WTC11 (cell line): ENCODE data around the gene UNG. TPM values are rescaled to one million over a fixed set of nuclear protein-coding genes. Genes with fewer than 3 reads are reported as not detected.
A peak's percentile ranks its signal among the peaks of the same experiment; 100 is the strongest.

ENCODE experiments used
- ATAC-seq: fragments of 200-7000 bp; cut with Tn5 transposase; 2 replicates; pipeline ENCODE4 v1.10.0; 2021; ENCODE audit warnings: mild to moderate bottlenecking, moderate library complexity
- CTCF ChIA-PET: fragments of 300-600 bp; sonication (Branson Sonifier 250); formaldehyde crosslinking; loops from one replicate; lab custom pipeline; 2021; ENCODE audit warnings: antibody characterized with exemption; lab: Charles Lee
- POLR2A ChIA-PET: fragments of 350-600 bp; sonication (Branson Sonifier 250); formaldehyde crosslinking; loops from one replicate; lab custom pipeline; 2021; ENCODE audit warnings: antibody characterized with exemption; lab: Charles Lee
- DNase-seq: peaks from one replicate; pipeline ENCODE4 v3.0.0; 2021; ENCODE audit warnings: low spot score
- H3K27ac Mint-ChIP-seq: 2 replicates; pipeline ENCODE4 v1.8.0; 2021; ENCODE audit warnings: mixed read lengths
- H3K27me3 Mint-ChIP-seq: 2 replicates; pipeline ENCODE4 v1.8.0; 2021; ENCODE audit warnings: low read depth, mild to moderate bottlenecking, moderate library complexity, mixed read lengths
- H3K36me3 Mint-ChIP-seq: 2 replicates; pipeline ENCODE4 v1.8.0; 2021; ENCODE audit warnings: mixed read lengths
- H3K4me1 Mint-ChIP-seq: 2 replicates; pipeline ENCODE4 v1.8.0; 2022; ENCODE audit warnings: mixed read lengths
- H3K4me3 Mint-ChIP-seq: 2 replicates; pipeline ENCODE4 v1.8.0; 2021; ENCODE audit warnings: mild to moderate bottlenecking, moderate library complexity, mixed read lengths
- H3K9me3 Mint-ChIP-seq: 2 replicates; pipeline ENCODE4 v1.8.0; 2021; ENCODE audit warnings: mixed read lengths
- ARID4B ChIP-seq: sonication (generic); formaldehyde crosslinking; IDR thresholded peaks from 2 replicates; pipeline ENCODE4 v1.8.0; 2023; ENCODE audit warnings: missing genetic modification reagents, mild to moderate bottlenecking, borderline replicate concordance
- ATF6 ChIP-seq: sonication (generic); formaldehyde crosslinking; IDR thresholded peaks from 2 replicates; pipeline ENCODE4 v1.8.1; 2023; ENCODE audit warnings: mild to moderate bottlenecking, missing genetic modification reagents
- FOXK1 ChIP-seq: sonication (generic); formaldehyde crosslinking; IDR thresholded peaks from 2 replicates; pipeline ENCODE4 v1.8.0; 2022; ENCODE audit warnings: mild to moderate bottlenecking, moderate library complexity, missing genetic modification reagents
- HMGA2 ChIP-seq: fragments of 250-450 bp; sonication (Bioruptor Pico); IDR thresholded peaks from 2 replicates; pipeline ENCODE4 v1.4.0; 2021; ENCODE audit warnings: mild to moderate bottlenecking, moderate library complexity
- IRF2 ChIP-seq: sonication (generic); formaldehyde crosslinking; IDR thresholded peaks from 2 replicates; pipeline ENCODE4 v1.8.0; 2022; ENCODE audit warnings: low read depth, missing genetic modification reagents, borderline replicate concordance
- JUN ChIP-seq: sonication (generic); formaldehyde crosslinking; IDR thresholded peaks from 2 replicates; pipeline ENCODE4 v1.8.0; 2023; ENCODE audit warnings: mild to moderate bottlenecking, missing genetic modification reagents
- KAT7 ChIP-seq: sonication (generic); formaldehyde crosslinking; IDR thresholded peaks from 2 replicates; pipeline ENCODE4 v1.8.1; 2023; ENCODE audit warnings: missing genetic modification reagents, mild to moderate bottlenecking, borderline replicate concordance
- NR1H2 ChIP-seq: sonication (generic); formaldehyde crosslinking; IDR thresholded peaks from 2 replicates; pipeline ENCODE4 v1.9.0; 2021; ENCODE audit warnings: mild to moderate bottlenecking, moderate library complexity, missing genetic modification reagents
- NR3C1 ChIP-seq: sonication (generic); formaldehyde crosslinking; conservative IDR thresholded peaks from 2 replicates; pipeline ENCODE4 v1.8.1; 2023; ENCODE audit warnings: low read depth, mild to moderate bottlenecking, missing genetic modification reagents
- RELA ChIP-seq: sonication (generic); formaldehyde crosslinking; IDR thresholded peaks from 2 replicates; pipeline ENCODE4 v1.8.1; 2022; ENCODE audit warnings: missing genetic modification reagents, mild to moderate bottlenecking, borderline replicate concordance
- SMAD3 ChIP-seq: sonication (generic); formaldehyde crosslinking; IDR thresholded peaks from 2 replicates; pipeline ENCODE4 v1.8.0; 2022; ENCODE audit warnings: missing genetic modification reagents, mild to moderate bottlenecking, borderline replicate concordance
- SP1 ChIP-seq: sonication (generic); formaldehyde crosslinking; conservative IDR thresholded peaks from 2 replicates; pipeline ENCODE4 v1.8.1; 2022; ENCODE audit warnings: missing genetic modification reagents
- TEAD4 ChIP-seq: sonication (generic); formaldehyde crosslinking; IDR thresholded peaks from 2 replicates; pipeline ENCODE4 v1.8.0; 2022; ENCODE audit warnings: mild to moderate bottlenecking, missing genetic modification reagents
- TP53 ChIP-seq: sonication (generic); formaldehyde crosslinking; IDR thresholded peaks from 2 replicates; pipeline ENCODE4 v1.8.1; 2023; ENCODE audit warnings: mild to moderate bottlenecking, missing genetic modification reagents
- ZNF263 ChIP-seq: sonication (generic); formaldehyde crosslinking; IDR thresholded peaks from 2 replicates; pipeline ENCODE4 v1.8.1; 2022; ENCODE audit warnings: low read depth, mild to moderate bottlenecking, moderate library complexity, missing genetic modification reagents
- ZNF671 ChIP-seq: fragments of 250-450 bp; sonication (Bioruptor Pico); IDR thresholded peaks from 2 replicates; pipeline ENCODE4 v1.8.0; 2021; ENCODE audit warnings: mild to moderate bottlenecking
- total RNA-seq: library from RNA; stranded (reverse); gene quantifications from 3 replicates; pipeline ENCODE4 v1.2.3, GENCODE V29; 2021
- TF ChIP-seq, protein P1 (sequence below): sonication (generic); formaldehyde crosslinking; IDR thresholded peaks from 2 replicates; pipeline ENCODE4 v1.8.1; 2023; ENCODE audit warnings: mild to moderate bottlenecking, missing genetic modification reagents, moderate library complexity
- TF ChIP-seq, protein P2 (sequence below): sonication (generic); formaldehyde crosslinking; IDR thresholded peaks from 2 replicates; pipeline ENCODE4 v1.8.0; 2022; ENCODE audit warnings: missing genetic modification reagents
- TF ChIP-seq, protein P3 (sequence below): sonication (generic); formaldehyde crosslinking; IDR thresholded peaks from 2 replicates; pipeline ENCODE4 v1.8.1; 2023; ENCODE audit warnings: mild to moderate bottlenecking, moderate library complexity, missing genetic modification reagents

UNG gene
- total RNA-seq, 1 experiment from 2014 or later = 127 TPM

- TF ChIP-seq SMAD3 (no peak), ZNF671 (CRISPR knock-in tag) (no peak)
- TF ChIP-seq, protein P1, sequence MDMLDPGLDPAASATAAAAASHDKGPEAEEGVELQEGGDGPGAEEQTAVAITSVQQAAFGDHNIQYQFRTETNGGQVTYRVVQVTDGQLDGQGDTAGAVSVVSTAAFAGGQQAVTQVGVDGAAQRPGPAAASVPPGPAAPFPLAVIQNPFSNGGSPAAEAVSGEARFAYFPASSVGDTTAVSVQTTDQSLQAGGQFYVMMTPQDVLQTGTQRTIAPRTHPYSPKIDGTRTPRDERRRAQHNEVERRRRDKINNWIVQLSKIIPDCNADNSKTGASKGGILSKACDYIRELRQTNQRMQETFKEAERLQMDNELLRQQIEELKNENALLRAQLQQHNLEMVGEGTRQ (CRISPR knock-in tag) = no peak
- TF ChIP-seq, protein P2, sequence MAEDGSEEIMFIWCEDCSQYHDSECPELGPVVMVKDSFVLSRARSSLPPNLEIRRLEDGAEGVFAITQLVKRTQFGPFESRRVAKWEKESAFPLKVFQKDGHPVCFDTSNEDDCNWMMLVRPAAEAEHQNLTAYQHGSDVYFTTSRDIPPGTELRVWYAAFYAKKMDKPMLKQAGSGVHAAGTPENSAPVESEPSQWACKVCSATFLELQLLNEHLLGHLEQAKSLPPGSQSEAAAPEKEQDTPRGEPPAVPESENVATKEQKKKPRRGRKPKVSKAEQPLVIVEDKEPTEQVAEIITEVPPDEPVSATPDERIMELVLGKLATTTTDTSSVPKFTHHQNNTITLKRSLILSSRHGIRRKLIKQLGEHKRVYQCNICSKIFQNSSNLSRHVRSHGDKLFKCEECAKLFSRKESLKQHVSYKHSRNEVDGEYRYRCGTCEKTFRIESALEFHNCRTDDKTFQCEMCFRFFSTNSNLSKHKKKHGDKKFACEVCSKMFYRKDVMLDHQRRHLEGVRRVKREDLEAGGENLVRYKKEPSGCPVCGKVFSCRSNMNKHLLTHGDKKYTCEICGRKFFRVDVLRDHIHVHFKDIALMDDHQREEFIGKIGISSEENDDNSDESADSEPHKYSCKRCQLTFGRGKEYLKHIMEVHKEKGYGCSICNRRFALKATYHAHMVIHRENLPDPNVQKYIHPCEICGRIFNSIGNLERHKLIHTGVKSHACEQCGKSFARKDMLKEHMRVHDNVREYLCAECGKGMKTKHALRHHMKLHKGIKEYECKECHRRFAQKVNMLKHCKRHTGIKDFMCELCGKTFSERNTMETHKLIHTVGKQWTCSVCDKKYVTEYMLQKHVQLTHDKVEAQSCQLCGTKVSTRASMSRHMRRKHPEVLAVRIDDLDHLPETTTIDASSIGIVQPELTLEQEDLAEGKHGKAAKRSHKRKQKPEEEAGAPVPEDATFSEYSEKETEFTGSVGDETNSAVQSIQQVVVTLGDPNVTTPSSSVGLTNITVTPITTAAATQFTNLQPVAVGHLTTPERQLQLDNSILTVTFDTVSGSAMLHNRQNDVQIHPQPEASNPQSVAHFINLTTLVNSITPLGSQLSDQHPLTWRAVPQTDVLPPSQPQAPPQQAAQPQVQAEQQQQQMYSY (CRISPR knock-in tag) = no peak
These were observed 5.1 kb downstream of the UNG start (continued) for GRCh38 chr12:109102491-109102890.

DNA sequence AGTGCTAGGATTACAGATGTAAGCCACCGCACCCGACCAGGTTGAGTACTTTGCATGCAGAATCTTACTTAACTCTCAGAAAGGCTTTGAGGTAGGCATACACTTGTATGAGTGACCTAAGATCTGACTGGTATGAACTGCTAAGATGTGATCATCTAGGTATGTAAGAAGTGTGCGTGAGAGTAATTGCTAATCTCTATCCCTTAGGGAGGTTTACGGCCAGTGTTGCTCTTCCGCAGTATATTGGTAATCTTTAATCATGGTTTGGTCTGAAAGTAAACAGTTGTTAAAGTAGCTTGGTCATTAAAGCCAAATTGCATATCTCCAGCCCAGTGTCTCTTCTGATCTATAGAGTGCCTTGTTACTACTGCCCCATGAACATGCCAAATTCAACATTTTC, 7.8 kb downstream of the UNG start:
- no peaks in the 10 kb centered on the region for H3K9me3 Mint-ChIP-seq
- no peak for ATAC-seq
- CTCF ChIA-PET = no interaction called here
- DNase-seq = no peak
- peaks cover 75% of the 10 kb centered on the region for H3K36me3 Mint-ChIP-seq
- H3K4me3 Mint-ChIP-seq = no peak overlapping the region
- no peak overlapping the region for H3K27ac Mint-ChIP-seq
- TF ChIP-seq SP1 (CRISPR knock-in tag) = no peak
- TF ChIP-seq, all 79 proteins: peak for 0
- POLR2A ChIA-PET = no interaction called here
- Mint-ChIP-seq H3K4me1 (peaks cover under 1% of the 10 kb centered on the region; the same call in 1 of the 2 replicates), H3K27me3 (no peaks in the 10 kb centered on the region)

DNA sequence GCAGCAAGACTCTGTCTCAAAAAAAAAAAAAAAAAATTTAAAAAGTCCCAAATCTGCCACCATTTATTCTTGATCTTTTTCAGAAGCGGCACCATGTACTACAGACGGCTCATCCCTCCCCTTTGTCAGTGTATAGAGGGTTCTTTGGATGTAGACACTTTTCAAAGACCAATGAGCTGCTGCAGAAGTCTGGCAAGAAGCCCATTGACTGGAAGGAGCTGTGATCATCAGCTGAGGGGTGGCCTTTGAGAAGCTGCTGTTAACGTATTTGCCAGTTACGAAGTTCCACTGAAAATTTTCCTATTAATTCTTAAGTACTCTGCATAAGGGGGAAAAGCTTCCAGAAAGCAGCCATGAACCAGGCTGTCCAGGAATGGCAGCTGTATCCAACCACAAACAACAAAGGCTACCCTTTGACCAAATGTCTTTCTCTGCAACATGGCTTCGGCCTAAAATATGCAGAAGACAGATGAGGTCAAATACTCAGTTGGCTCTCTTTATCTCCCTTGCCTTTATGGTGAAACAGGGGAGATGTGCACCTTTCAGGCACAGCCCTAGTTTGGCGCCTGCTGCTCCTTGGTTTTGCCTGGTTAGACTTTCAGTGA, 12.5 kb downstream of the UNG start:
- Mint-ChIP-seq H3K4me3 (no peak overlapping the region), H3K27ac (peak overlapping the region; percentile 92)
- no peak for TF ChIP-seq NR1H2 (CRISPR knock-in tag)
- TF ChIP-seq HMGA2 (CRISPR knock-in tag) = no peak
- no peak for TF ChIP-seq RELA (CRISPR knock-in tag)
- TF ChIP-seq ARID4B = no peak
- TF ChIP-seq ZNF263 (CRISPR knock-in tag) = no peak
- TF ChIP-seq, protein P1 (CRISPR knock-in tag) = no peak
- TF ChIP-seq TP53 (CRISPR knock-in tag) = no peak
- TF ChIP-seq, protein P3, sequence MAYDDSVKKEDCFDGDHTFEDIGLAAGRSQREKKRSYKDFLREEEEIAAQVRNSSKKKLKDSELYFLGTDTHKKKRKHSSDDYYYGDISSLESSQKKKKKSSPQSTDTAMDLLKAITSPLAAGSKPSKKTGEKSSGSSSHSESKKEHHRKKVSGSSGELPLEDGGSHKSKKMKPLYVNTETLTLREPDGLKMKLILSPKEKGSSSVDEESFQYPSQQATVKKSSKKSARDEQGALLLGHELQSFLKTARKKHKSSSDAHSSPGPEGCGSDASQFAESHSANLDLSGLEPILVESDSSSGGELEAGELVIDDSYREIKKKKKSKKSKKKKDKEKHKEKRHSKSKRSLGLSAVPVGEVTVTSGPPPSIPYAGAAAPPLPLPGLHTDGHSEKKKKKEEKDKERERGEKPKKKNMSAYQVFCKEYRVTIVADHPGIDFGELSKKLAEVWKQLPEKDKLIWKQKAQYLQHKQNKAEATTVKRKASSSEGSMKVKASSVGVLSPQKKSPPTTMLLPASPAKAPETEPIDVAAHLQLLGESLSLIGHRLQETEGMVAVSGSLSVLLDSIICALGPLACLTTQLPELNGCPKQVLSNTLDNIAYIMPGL (CRISPR knock-in tag) = no peak
- TF ChIP-seq TEAD4 (CRISPR knock-in tag) = no peak
- TF ChIP-seq IRF2 (CRISPR knock-in tag) = no peak
- TF ChIP-seq ATF6 (CRISPR knock-in tag) = no peak
- no peak for TF ChIP-seq NR3C1
- no peak for TF ChIP-seq KAT7 (CRISPR knock-in tag)
- no peak for TF ChIP-seq JUN (CRISPR knock-in tag)
- TF ChIP-seq FOXK1 (CRISPR knock-in tag) = no peak

More for the DNA sequence above, 12.5 kb downstream of the UNG start:
- Mint-ChIP-seq H3K9me3 (no peaks in the 10 kb centered on the region; the same call in 1 of the 2 replicates), H3K4me1 (peaks cover 13% of the 10 kb centered on the region), H3K27me3 (no peaks in the 10 kb centered on the region), H3K36me3 (peaks cover 40% of the 10 kb centered on the region)
- ChIA-PET CTCF (interaction anchor here (0.7 kb wide), 1 partner anchor 144 kb away, joined by 5 read pairs; no protein-coding TSS in a partner anchor), POLR2A (no interaction called here)
- ATAC-seq = no peak
- no peak for DNase-seq
